Stimulated activated CD4-positive, alpha-beta T cell treated with anti-CD3 and anti-CD28 coated beads, TNF-alpha, amount 100 ng/mL, for 4 hours (primary cell): ENCODE results near the gene ENPP3.
"Not testable (repeated sequence)": the region's sequence is repeated elsewhere in the genome, so short reads cannot be mapped to it uniquely, and the experiment has no call there.

Experiments
- DNase-seq, 3 experiments: peaks; one replicate each; pipeline ENCODE4 v3.0.0-alpha.2; 2020; ENCODE audit warnings: low read depth in 3 of 3

ENPP3 gene

GRCh38 chr6:131736003-131736596, 99.0 kb downstream of the ENPP3 start:
- DNase-seq: no peak

- DNase-seq: no peak
Observed at GRCh38 chr6:131736811-131737210, 99.7 kb downstream of the ENPP3 start.

- no peak for DNase-seq
Observed at GRCh38 chr6:131739136-131739535, 102.0 kb downstream of the ENPP3 start.

GRCh38 chr6:131740161-131740560, 103.1 kb downstream of the ENPP3 start:
- no peak for DNase-seq

GRCh38 chr6:131741688-131742393, 104.7 kb downstream of the ENPP3 start:
- DNase-seq: no peak

GRCh38 chr6:131744432-131745287, 107.6 kb downstream of the ENPP3 start:
- DNase-seq: no peak

- no peak for DNase-seq
Observed at GRCh38 chr6:131745476-131745875, 108.4 kb downstream of the ENPP3 start.

GRCh38 chr6:131747821-131748353, 110.8 kb downstream of the ENPP3 start:
- no peak for DNase-seq

GRCh38 chr6:131749023-131749422, 111.9 kb downstream of the ENPP3 start:
- DNase-seq: no peak

GRCh38 chr6:131751012-131751715, 114.1 kb downstream of the ENPP3 start:
- not testable (repeated sequence) for DNase-seq

- no peak for DNase-seq
Observed at GRCh38 chr6:131754088-131754487, 117.0 kb downstream of the ENPP3 start.

GRCh38 chr6:131754715-131755567, 117.8 kb downstream of the ENPP3 start:
- no peak for DNase-seq

- DNase-seq: no peak
Observed at GRCh38 chr6:131755597-131755996, 118.5 kb downstream of the ENPP3 start.

- DNase-seq: no peak
Observed at GRCh38 chr6:131756039-131756438, 118.9 kb downstream of the ENPP3 start.

- no peak for DNase-seq
Observed at GRCh38 chr6:131758920-131759319, 121.8 kb downstream of the ENPP3 start.

GRCh38 chr6:131761060-131761761, 124.1 kb downstream of the ENPP3 start:
- DNase-seq: no peak

GRCh38 chr6:131761762-131762067, 124.6 kb downstream of the ENPP3 start:
- no peak for DNase-seq

GRCh38 chr6:131762984-131763383, 125.9 kb downstream of the ENPP3 start:
- no peak for DNase-seq

GRCh38 chr6:131763749-131764148, 126.6 kb downstream of the ENPP3 start:
- no peak for DNase-seq

GRCh38 chr6:131764350-131764749, 127.2 kb downstream of the ENPP3 start:
- no peak for DNase-seq
